GM18951 (cell line): ENCODE measurements around the gene FTO.

Experiments
- POLR2A ChIP-seq: IDR thresholded peaks from 4 replicates; pipeline ENCODE4 v1.6.1; 2011; ENCODE audit warnings: mild to moderate bottlenecking; ENCODE audit not compliant: insufficient read length, insufficient read depth; ENCODE audit errors: extremely low read depth
- in situ Hi-C: fragments of 300-500 bp; cut with MboI; formaldehyde crosslinking; loops from one replicate; pipeline ENCODE4 v1.12.0; 2022; ENCODE audit warnings: low sequenced_read_pairs, mixed read lengths, inconsistent platforms; ENCODE audit not compliant: unreplicated experiment

Gene FTO

GRCh38 chr16:53913920-53914319, 210.0 kb downstream of the FTO start:
- no peak for TF ChIP-seq POLR2A
- in situ Hi-C loops, result no loop called here

- in situ Hi-C loops, result no loop called here
- no peak for TF ChIP-seq POLR2A
These were observed 210.8 kb downstream of the FTO start for GRCh38 chr16:53914736-53915135.

GRCh38 chr16:53915452-53916160, 211.7 kb downstream of the FTO start:
- no peak for TF ChIP-seq POLR2A
- in situ Hi-C loops, result no loop called here

- no peak for TF ChIP-seq POLR2A
These were observed 217.0 kb downstream of the FTO start for GRCh38 chr16:53920988-53921387.

GRCh38 chr16:53922067-53922806, 218.3 kb downstream of the FTO start:
- TF ChIP-seq POLR2A, result no peak
- in situ Hi-C loops, result no loop called here

More at GRCh38 chr16:53920988-53921387, 217.0 kb downstream of the FTO start:
- in situ Hi-C loops, result no loop called here

GRCh38 chr16:53922807-53923571, 219.0 kb downstream of the FTO start:
- in situ Hi-C loops, result no loop called here
- no peak for TF ChIP-seq POLR2A

GRCh38 chr16:53924331-53925106, 220.6 kb downstream of the FTO start:
- in situ Hi-C loops, result no loop called here
- no peak for TF ChIP-seq POLR2A

- in situ Hi-C loops, result no loop called here
- TF ChIP-seq POLR2A, result no peak
These were observed 221.1 kb downstream of the FTO start for GRCh38 chr16:53925107-53925410.

GRCh38 chr16:53925526-53925925, 221.6 kb downstream of the FTO start:
- no peak for TF ChIP-seq POLR2A
- in situ Hi-C loops, result no loop called here

- in situ Hi-C loops, result no loop called here
These were observed 222.3 kb downstream of the FTO start for GRCh38 chr16:53926209-53926608.

GRCh38 chr16:53932975-53933374, 229.0 kb downstream of the FTO start:
- no peak for TF ChIP-seq POLR2A
- in situ Hi-C loops, result no loop called here

More at GRCh38 chr16:53926209-53926608, 222.3 kb downstream of the FTO start:
- TF ChIP-seq POLR2A, result no peak

- in situ Hi-C loops, result no loop called here
These were observed 229.5 kb downstream of the FTO start for GRCh38 chr16:53933407-53933806.

GRCh38 chr16:53936052-53936451, 232.1 kb downstream of the FTO start:
- in situ Hi-C loops, result no loop called here

More at GRCh38 chr16:53933407-53933806, 229.5 kb downstream of the FTO start:
- TF ChIP-seq POLR2A, result no peak

More at GRCh38 chr16:53936052-53936451, 232.1 kb downstream of the FTO start:
- no peak for TF ChIP-seq POLR2A
